ENCODE data around the gene SORCS1.

The SORCS1 gene

GRCh38 chr10:107163881-107164861, at the start of gene SORCS1:
SORCS1 (minus strand) TSS chr10:107164706.
- no peak for DNase-seq (ENCODE audit: low spot score)

- no peak for DNase-seq (ENCODE audit: low spot score)
Measured at GRCh38 chr10:107214261-107214660, 49.8 kb upstream of the SORCS1 start.

- no peak for DNase-seq (ENCODE audit: low spot score)
Measured at GRCh38 chr10:107213861-107214260, 49.4 kb upstream of the SORCS1 start.

- DNase-seq (ENCODE audit: low spot score) = no peak
Measured at GRCh38 chr10:107206833-107207232, 42.3 kb upstream of the SORCS1 start.

- no peak for DNase-seq (ENCODE audit: low spot score)
Measured at GRCh38 chr10:107169516-107169915, 5.0 kb upstream of the SORCS1 start.

- DNase-seq (ENCODE audit: low spot score) = no peak
Measured at GRCh38 chr10:107168738-107169137, 4.2 kb upstream of the SORCS1 start.

GRCh38 chr10:107166403-107166802, 1.9 kb upstream of the SORCS1 start:
- DNase-seq (ENCODE audit: low spot score) = no peak

GRCh38 chr10:107164992-107165391, 486 bp upstream of the SORCS1 start:
- no peak for DNase-seq (ENCODE audit: low spot score)

- no peak for DNase-seq (ENCODE audit: low spot score)
Measured at GRCh38 chr10:107163076-107163855, 1.2 kb downstream of the SORCS1 start.

GRCh38 chr10:107160866-107161265, 3.6 kb downstream of the SORCS1 start:
- no peak for DNase-seq (ENCODE audit: low spot score)

GRCh38 chr10:107159871-107160270, 4.6 kb downstream of the SORCS1 start:
- no peak for DNase-seq (ENCODE audit: low spot score)

- no peak for DNase-seq (ENCODE audit: low spot score)
Measured at GRCh38 chr10:107157071-107157470, 7.4 kb downstream of the SORCS1 start.

- DNase-seq (ENCODE audit: low spot score) = no peak
Measured at GRCh38 chr10:107152087-107152486, 12.4 kb downstream of the SORCS1 start.

- no peak for DNase-seq (ENCODE audit: low spot score)
Measured at GRCh38 chr10:107148906-107149305, 15.6 kb downstream of the SORCS1 start.

GRCh38 chr10:107144490-107144889, 20.0 kb downstream of the SORCS1 start:
- no peak for DNase-seq (ENCODE audit: low spot score)

- DNase-seq (ENCODE audit: low spot score) = no peak
Measured at GRCh38 chr10:107141524-107142061, 22.9 kb downstream of the SORCS1 start.

- no peak for DNase-seq (ENCODE audit: low spot score)
Measured at GRCh38 chr10:107139237-107139636, 25.3 kb downstream of the SORCS1 start.

- no peak for DNase-seq (ENCODE audit: low spot score)
Measured at GRCh38 chr10:107133656-107134055, 30.9 kb downstream of the SORCS1 start.

- no peak for DNase-seq (ENCODE audit: low spot score)
Measured at GRCh38 chr10:107129000-107129399, 35.5 kb downstream of the SORCS1 start.

- DNase-seq (ENCODE audit: low spot score) = no peak
Measured at GRCh38 chr10:107126512-107127065, 37.9 kb downstream of the SORCS1 start.

GRCh38 chr10:107122703-107123102, 41.8 kb downstream of the SORCS1 start:
- no peak for DNase-seq (ENCODE audit: low spot score)

GRCh38 chr10:107118866-107119265, 45.6 kb downstream of the SORCS1 start:
- no peak for DNase-seq (ENCODE audit: low spot score)
